Muscle layer of duodenum (tissue), 2 donors: ENCODE measurements around the gene BTBD6.

Experiments used
- H3K27ac ChIP-seq: one replicate; pipeline ENCODE4 v1.7.0; 2013; ENCODE audit warnings: mild to moderate bottlenecking, low read length
- H3K27me3 ChIP-seq: one replicate; pipeline ENCODE4 v1.7.0; 2013; ENCODE audit warnings: low read depth, mild to moderate bottlenecking, control low read depth, low read length
- H3K36me3 ChIP-seq, 2 donors: one replicate each; pipeline ENCODE4 v1.7.0; 2013; ENCODE audit warnings: low read length in 2 of 2, control low read depth in 1 of 2, mild to moderate bottlenecking in 1 of 2; ENCODE audit not compliant: insufficient read depth in 2 of 2, control insufficient read depth in 1 of 2
- H3K4me1 ChIP-seq, 2 donors: one replicate each; pipeline ENCODE4 v1.7.0; 2013; ENCODE audit warnings: low read length in 2 of 2, mild to moderate bottlenecking in 2 of 2, control low read depth in 1 of 2, moderate library complexity in 1 of 2; ENCODE audit not compliant: insufficient read depth in 2 of 2, control insufficient read depth in 1 of 2
- H3K4me3 ChIP-seq, 2 donors: one replicate each; pipeline ENCODE4 v1.7.0; 2013; ENCODE audit warnings: low read length in 2 of 2, low read depth in 1 of 2, mild to moderate bottlenecking in 1 of 2
- H3K9me3 ChIP-seq, 2 donors: one replicate each; pipeline ENCODE4 v1.7.0; 2013; ENCODE audit warnings: low read length in 2 of 2, control low read depth in 1 of 2, mild to moderate bottlenecking in 1 of 2; ENCODE audit not compliant: control insufficient read depth in 1 of 2
- donor health status: healthy.

BTBD6 gene

GRCh38 chr14:105204931-105205672 lies 43.2 kb upstream of the BTBD6 start:
- Histone ChIP-seq H3K36me3 (peaks cover 0 to 11% of the 10 kb centered on the region in 2 donors), H3K9me3 (no peaks in the 10 kb centered on the region), H3K4me1 (peaks cover 0 to 21% of the 10 kb centered on the region in 2 donors), H3K27me3 (peaks cover 5% of the 10 kb centered on the region), H3K4me3 (no peak overlapping the region), H3K27ac (no peak overlapping the region)

- peaks cover 0 to 16% of the 10 kb centered on the region in 2 donors for H3K36me3 ChIP-seq
- no peak overlapping the region for H3K4me3 ChIP-seq
- peaks cover 0 to 21% of the 10 kb centered on the region in 2 donors for H3K4me1 ChIP-seq
- H3K27ac ChIP-seq, result no peak overlapping the region
- no peaks in the 10 kb centered on the region for H3K27me3 ChIP-seq
- no peaks in the 10 kb centered on the region for H3K9me3 ChIP-seq
Observed at GRCh38 chr14:105205673-105206208, 42.6 kb upstream of the BTBD6 start.

- no peak overlapping the region for H3K27ac ChIP-seq
- peaks cover 0 to 20% of the 10 kb centered on the region in 2 donors for H3K36me3 ChIP-seq
- no peaks in the 10 kb centered on the region for H3K27me3 ChIP-seq
- no peak overlapping the region for H3K4me3 ChIP-seq
- peaks cover 0 to 15% of the 10 kb centered on the region in 2 donors for H3K4me1 ChIP-seq
- no peaks in the 10 kb centered on the region for H3K9me3 ChIP-seq
Observed at GRCh38 chr14:105206873-105207272, 41.5 kb upstream of the BTBD6 start.

- Histone ChIP-seq H3K27me3 (no peaks in the 10 kb centered on the region), H3K4me3 (no peak overlapping the region), H3K4me1 (peaks cover 0 to 15% of the 10 kb centered on the region in 2 donors), H3K27ac (no peak overlapping the region), H3K9me3 (no peaks in the 10 kb centered on the region), H3K36me3 (peaks cover 0 to 24% of the 10 kb centered on the region in 2 donors)
Observed at GRCh38 chr14:105207460-105207901, 40.9 kb upstream of the BTBD6 start.

GRCh38 chr14:105207996-105208737 lies 40.2 kb upstream of the BTBD6 start:
- Histone ChIP-seq H3K36me3 (peaks cover 0 to 31% of the 10 kb centered on the region in 2 donors), H3K9me3 (no peaks in the 10 kb centered on the region), H3K4me3 (no peak overlapping the region), H3K27ac (no peak overlapping the region), H3K4me1 (peaks cover 0 to 10% of the 10 kb centered on the region in 2 donors), H3K27me3 (no peaks in the 10 kb centered on the region)

GRCh38 chr14:105208738-105209075 lies 39.6 kb upstream of the BTBD6 start:
- Histone ChIP-seq H3K36me3 (peaks cover 0 to 34% of the 10 kb centered on the region in 2 donors), H3K9me3 (no peaks in the 10 kb centered on the region), H3K4me1 (peaks cover 0 to 8% of the 10 kb centered on the region in 2 donors), H3K27ac (no peak overlapping the region), H3K4me3 (no peak overlapping the region), H3K27me3 (no peaks in the 10 kb centered on the region)

- Histone ChIP-seq H3K36me3 (peaks cover 0 to 34% of the 10 kb centered on the region in 2 donors), H3K27ac (no peak overlapping the region), H3K4me3 (no peak overlapping the region), H3K4me1 (peaks cover 0 to 8% of the 10 kb centered on the region in 2 donors), H3K9me3 (no peaks in the 10 kb centered on the region), H3K27me3 (no peaks in the 10 kb centered on the region)
Observed at GRCh38 chr14:105209091-105209490, 39.2 kb upstream of the BTBD6 start.

- Histone ChIP-seq H3K4me3 (no peak overlapping the region), H3K36me3 (peaks cover 0 to 34% of the 10 kb centered on the region in 2 donors), H3K27ac (no peak overlapping the region), H3K9me3 (no peaks in the 10 kb centered on the region), H3K4me1 (peaks cover 0 to 8% of the 10 kb centered on the region in 2 donors), H3K27me3 (no peaks in the 10 kb centered on the region)
Observed at GRCh38 chr14:105209646-105210045, 38.7 kb upstream of the BTBD6 start.

GRCh38 chr14:105210266-105211025 lies 37.9 kb upstream of the BTBD6 start:
- H3K4me3 ChIP-seq, result no peak overlapping the region
- H3K27ac ChIP-seq, result no peak overlapping the region
- peaks cover 0 to 34% of the 10 kb centered on the region in 2 donors for H3K36me3 ChIP-seq
- no peaks in the 10 kb centered on the region for H3K9me3 ChIP-seq
- no peaks in the 10 kb centered on the region for H3K27me3 ChIP-seq
- peaks cover 0 to 5% of the 10 kb centered on the region in 2 donors for H3K4me1 ChIP-seq

GRCh38 chr14:105211086-105211757 lies 37.1 kb upstream of the BTBD6 start:
- peaks cover 0 to 35% of the 10 kb centered on the region in 2 donors for H3K36me3 ChIP-seq
- H3K27me3 ChIP-seq, result no peaks in the 10 kb centered on the region
- no peak overlapping the region for H3K27ac ChIP-seq
- no peak overlapping the region for H3K4me3 ChIP-seq
- H3K9me3 ChIP-seq, result no peaks in the 10 kb centered on the region
- H3K4me1 ChIP-seq, result no peaks in the 10 kb centered on the region
